GM18873 (cell line): ENCODE data around the gene LMNTD1.
"Not testable (repeated sequence)": the region's sequence is repeated elsewhere in the genome, so short reads cannot be mapped to it uniquely, and the experiment has no call there.

ENCODE experiments used
- ATAC-seq: cut with Tn5 transposase; IDR thresholded peaks from one replicate; pipeline ENCODE4 v1.9.1; 2021; ENCODE audit warnings: mild to moderate bottlenecking, moderate library complexity, moderate number of reproducible peaks; ENCODE audit not compliant: unreplicated experiment, low FRiP score

LMNTD1 gene, protein sequence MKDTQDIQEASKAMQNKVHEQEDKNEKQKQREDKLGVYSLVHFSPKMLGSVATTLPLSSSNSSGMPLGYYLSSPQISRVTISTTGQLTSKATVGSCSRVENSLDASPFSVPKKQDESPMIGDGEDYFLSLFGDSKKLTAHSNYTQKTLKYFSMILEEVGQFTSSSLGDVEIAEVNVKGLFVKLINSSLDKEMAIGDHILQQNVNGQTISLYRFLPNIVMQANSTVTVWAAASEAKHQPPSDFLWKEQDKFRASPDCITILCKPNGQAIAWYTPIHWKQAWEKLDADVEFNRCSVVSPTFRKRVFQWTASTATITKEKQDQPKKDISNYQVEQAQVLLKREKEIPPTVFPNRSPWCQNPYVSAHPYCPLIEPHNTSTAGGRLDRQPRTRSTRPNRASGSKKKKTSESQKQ

DNA sequence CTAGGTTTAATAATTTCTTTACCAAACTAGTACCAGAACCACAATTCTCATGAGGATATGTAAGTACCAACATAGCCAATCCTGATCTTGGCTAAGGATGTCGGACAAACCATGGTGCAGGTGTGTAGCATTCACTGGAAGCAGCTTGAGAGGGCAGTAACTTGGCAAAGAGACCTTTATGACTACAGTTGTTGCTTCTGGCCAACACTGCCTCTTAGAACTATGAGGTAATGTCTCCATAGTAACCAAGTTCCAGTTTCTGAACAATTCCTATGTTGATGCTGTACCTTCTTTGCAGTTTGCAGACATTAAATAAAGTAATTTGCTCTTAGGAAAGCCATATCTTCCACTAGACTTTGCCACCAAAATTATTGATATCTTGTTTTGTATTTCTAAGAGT lies at the start of gene LMNTD1:
Gene LMNTD1 (minus strand): TSS at position 186 of the 400 bp plus-strand sequence. CDS start 324 bp downstream, outside the sequence.
- no peak for ATAC-seq

DNA sequence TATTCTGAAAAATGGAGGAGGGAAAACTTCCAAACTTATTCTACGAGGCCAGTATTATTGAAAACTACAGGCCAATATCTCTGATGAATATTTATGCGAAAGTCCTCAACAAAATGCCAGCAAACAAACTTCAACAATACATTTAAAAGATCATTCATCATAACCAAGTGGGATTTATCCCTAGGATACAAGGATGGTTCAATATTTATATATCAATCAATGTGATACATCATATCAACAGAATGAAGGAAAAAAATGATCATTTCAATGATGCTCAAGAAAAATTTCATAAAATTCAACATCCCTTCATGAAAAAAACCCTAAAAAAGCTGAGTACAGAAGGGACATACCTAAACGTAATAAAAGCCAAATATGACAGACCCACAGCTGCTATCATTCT lies 45.9 kb upstream of the LMNTD1 start:
- ATAC-seq: no peak

DNA sequence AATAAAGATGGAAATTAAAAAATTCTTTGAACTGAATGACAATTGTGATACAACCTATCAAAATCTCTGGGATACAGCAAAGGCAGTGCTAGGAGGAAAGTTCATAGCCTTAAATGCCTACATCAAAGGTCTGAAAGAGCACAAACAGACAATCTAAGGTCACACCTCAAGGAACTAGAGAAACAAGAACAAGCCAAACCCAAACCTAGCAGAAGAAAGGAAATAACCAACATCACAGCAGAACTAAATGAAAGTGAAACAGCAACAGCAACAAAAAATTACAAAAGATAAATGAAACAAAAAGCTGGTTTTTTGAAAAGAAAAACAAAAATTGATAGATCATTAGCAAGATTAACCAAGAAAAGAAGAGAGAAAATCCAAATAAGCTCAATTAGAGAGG lies 42.4 kb upstream of the LMNTD1 start:
- ATAC-seq: not testable (repeated sequence)

DNA sequence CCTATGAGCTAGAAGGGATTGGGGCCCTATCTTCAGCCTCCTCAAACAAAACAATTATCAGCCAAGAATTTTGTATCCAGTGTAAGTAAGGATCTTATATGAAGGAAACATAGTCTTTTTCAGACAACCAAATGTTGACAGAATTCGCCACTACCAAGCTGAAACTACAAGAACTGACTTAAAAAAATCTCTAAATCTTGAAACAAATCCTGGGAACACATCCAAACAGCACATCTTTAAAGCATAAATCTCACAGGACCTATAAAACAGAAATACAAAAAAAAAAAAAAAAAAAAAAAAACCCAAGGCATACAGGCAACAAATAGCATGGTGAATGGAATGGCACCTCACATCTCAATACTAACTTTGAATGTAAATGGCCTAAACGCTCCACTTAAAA lies 41.3 kb upstream of the LMNTD1 start:
- ATAC-seq: no peak

DNA sequence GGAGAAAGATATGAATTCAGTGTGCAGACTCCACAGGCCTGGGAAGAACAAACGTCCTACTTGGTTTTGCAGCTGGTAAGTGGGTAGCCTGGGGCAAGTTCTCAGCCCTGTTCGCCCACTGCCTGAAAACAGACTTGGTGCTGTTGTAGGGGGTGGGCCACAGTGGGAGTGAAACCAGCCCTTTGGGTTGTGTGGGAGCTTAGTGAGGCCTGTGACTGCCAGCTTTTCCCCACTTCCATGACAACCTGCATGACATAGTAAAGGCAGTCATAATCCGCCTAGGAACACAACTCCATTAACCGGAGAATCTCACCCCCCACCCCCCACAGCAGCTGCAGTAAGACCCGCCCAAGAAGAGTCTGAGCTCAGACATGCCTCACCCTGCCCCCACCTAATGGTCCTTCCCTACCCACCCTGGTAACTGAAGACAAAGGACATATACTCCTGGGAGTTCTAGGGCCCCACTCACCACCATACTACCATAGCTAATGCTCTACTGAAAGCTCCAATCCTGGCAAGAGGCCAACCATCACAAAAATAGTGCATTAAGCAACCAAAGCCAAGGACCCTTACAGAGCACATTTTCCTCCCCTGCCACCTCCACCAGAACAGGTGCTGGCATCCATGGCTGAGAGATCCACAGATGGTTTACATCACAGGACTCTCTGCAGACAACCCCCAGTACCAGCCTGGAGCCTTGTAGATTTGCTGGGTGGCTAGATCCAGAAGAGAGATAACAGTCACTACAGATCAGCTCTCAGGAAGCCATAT lies 39.8 kb upstream of the LMNTD1 start:
- ATAC-seq: no peak

DNA sequence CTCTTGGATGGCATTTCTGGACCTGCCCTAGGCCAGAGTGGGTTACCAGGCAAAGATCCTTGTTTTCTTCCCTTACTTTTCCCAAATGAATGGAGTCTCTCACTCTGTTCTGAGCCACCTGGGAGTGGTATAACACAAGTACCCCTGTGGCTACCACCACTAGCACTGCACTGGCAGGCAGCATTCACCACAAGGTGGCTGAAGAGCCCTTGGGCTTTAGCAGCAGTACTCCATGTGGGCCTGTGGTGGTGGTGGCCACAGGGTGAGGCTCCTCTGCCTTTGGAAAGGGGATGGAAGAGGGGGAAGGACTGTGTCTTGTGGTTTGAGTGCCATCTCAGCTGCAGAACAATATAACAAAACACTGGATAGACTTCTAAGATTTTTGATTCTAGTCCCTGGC lies 38.1 kb upstream of the LMNTD1 start:
- ATAC-seq: no peak

DNA sequence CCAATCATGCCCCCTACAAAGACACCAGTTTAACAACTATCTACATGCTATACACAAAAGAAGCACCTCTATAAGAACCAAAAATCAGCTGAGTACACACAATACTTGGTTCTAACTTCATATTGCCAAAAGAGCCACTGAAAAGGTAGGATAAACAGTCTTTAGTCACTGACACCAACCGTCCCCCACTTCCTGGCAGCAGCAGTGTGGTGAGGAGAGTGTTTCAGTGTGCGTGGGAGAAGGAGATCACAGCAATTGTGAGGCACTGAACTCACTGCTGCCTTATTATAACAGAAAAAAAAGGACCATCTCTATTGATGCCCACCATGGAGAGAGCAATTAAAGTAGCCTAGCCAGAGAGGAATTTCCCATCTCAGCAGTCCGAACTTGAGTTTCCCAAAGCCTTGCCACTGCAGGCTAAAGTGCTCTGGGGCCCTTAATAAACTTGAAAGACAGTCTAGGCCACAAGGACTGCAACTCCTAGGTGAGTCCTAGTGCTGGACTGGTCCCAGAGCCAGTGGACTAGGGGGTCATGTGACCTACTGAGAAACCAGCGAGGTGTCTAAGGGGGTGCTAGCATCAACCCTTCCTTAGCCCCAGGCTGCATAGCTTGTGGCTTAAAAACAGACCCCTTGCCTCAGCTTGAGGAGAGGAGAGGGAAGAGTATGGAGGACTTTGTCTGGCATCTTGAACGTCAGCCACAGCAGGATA lies 37.1 kb upstream of the LMNTD1 start:
- no peak for ATAC-seq

DNA sequence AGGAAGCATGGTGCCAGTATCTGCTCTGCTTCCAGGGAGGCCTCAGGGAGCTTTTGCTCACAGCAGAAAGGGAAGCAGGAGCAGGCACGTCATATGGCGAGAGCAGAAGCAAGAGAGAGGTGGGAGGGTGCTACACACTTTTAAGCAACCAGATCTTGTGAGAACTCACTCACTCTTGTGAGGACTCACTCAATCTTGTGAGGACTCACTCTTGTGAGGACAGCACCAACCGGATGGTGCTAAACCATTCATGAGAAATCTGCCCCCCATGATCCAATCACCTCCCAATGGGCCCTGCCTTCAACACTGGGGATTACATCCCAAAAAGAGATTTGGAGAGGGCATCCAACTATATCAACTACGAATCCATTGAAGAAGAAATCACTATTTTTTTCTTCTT lies 34.3 kb upstream of the LMNTD1 start:
- no peak for ATAC-seq

DNA sequence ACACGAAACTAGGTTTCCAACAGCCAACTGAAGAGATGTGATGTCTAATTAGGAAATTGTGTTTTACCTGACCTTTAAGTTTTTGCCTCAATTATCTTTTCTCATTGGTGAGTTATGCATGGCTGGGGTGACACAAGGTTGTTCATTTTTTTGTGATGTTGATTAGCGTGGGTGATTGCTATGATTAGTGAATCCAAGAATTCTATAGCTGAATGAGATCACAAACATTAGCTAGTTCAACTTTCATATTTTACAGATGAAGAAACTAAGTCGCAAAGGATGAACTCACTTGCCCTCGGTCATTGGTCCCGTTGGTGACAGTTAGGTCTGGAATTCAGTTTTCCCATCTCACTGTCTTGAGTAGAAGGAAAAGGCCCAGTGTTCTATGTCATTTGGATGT lies 32.6 kb upstream of the LMNTD1 start:
- no peak for ATAC-seq

DNA sequence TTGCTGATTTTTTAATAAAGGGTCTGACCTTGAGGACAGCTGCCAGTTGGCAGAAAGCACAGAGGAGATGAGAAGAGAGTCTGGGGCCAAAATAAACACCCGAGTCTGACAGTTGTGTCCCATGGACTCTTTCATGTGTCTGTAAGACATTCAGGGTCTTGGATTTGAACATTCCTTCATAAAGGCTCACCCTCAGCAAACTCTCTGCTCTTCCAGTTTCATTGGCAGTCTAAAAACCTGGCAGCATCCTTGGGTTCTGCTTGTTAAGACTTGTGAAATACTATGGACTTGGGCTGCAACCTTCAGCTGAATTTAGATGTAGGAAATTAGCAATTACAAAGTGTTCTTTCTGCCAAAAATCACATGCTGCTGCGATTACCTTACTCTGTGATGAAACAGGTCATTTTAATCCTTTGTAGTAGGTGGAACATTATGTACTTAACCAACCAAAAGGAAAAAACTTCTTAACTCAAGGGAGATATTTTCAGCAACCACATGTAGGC lies 32.0 kb upstream of the LMNTD1 start:
- ATAC-seq: no peak

DNA sequence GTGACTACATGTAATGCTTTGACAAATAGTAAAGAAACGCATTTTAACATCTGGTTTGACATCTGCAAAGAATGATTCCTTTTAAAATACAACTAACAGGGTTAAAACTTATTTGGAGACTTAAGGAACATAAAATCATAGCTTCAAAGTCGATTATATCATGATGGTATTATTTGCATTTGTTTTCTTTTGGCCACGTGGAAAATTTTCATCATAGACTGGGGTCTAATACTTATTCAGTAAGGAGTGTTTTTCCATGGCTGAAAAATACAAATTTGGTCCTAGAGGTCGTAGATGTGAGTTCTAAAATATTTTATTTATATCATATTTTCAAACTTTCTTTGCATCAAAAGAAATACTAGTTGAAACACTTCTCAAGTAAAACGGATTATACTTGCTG lies 31.5 kb upstream of the LMNTD1 start:
- ATAC-seq: no peak

DNA sequence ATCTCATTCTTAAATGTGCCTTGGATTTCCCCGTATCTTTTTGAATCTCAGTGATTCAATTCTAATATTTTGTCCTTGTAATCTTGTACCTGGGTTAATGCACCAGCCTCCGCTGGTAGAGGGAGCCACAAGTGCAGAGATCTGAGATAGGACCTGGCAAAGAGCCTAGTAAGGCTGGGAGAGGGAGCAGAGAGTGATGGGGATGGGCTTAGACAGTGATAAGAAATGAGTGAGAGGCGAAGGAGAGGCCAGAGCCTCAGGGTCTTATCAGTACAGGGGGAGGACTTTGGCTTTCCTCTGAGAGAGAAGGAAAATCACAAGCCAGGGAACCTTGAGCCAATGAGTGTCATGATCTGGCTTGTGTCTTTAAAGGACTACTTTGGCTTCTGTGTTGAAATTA lies 30.5 kb upstream of the LMNTD1 start:
- no peak for ATAC-seq

DNA sequence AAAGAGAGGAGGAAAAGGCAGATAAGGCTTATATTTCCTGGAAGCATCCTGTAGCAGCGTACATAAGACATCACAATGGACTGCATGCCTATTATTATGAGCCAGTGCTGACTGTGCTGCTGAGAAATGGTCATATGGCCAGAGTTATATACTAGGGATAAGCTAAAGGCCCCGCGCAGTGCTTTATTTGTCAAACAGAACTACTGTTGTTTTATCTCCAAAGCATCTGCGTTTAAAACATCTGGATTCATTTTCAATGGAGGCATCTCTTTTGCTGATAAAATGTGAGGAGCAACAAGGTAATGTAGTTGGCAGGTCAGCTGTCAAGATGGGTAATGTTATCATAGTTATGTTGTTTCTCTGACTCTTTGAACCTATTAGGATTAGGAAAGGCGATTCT lies 28.0 kb upstream of the LMNTD1 start:
- ATAC-seq: no peak

DNA sequence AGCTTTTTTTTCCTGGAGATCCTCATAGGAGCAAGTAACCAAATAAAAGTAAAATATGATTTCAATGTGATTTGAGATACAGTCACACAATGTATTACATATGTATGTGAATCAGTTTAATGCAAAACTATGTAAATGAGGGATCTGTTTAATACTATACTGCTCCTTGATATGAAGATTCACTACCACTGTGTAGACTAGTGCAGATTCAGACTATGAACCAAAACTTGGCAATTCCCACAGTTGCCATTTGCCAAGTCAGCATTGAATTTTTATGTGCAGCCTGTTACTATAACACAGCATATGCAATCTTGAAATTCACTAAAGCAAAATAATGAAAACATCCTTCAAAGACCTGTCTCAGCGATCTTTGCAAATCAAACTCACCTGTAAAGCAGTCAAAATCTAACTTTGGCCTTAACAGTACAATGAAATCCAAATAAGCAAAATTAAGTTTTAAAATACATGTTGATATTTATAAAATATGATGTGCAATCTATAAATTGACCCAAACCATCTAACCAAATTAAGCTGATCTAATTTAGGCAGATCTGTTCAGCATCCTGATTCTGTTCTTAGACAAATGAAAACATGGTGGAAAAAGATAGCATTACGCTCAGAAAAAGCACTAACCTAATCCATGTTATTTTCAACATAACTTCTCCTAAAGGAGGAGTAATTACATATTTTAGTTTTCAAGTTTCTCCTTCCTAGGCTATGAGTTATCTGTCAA lies 25.5 kb upstream of the LMNTD1 start:
- no peak for ATAC-seq

DNA sequence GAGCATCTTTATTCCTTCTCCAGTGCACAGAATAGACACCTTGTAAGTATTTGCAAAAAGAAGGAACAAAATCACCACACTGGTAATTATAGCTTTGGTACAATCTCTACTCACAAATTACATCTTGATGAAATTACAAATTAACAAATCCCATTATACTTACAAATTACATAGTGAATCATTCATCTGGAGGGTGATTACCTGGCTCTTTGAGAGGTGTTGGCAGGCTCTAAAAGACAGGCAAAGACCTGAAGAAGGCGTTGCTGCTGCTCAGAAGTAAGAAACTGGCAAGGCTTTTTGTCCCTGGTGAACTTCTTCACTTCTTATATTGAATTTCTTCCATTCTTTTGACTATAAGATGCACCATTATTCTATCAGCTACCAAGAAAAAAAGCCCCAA lies 21.7 kb upstream of the LMNTD1 start:
- ATAC-seq: no peak

DNA sequence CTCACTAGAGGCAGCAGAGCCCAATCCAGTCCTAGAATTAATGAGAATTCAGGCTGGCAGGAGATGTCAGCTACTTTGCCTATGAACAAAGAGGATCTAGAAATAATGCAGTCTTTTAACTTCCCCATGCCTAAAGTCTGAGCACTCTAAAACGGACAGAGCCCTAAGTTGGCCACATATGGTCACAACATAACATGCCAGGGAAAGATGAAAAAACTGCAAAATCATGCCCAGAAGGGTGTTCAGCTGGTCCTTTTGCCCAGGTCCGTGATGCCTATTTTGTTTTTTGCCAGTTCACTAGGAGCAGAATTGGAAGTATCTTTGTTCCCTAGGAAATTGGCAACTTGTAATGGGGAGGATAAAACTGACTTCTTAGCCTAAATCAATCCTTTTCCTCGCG lies 20.3 kb upstream of the LMNTD1 start:
- ATAC-seq: no peak

DNA sequence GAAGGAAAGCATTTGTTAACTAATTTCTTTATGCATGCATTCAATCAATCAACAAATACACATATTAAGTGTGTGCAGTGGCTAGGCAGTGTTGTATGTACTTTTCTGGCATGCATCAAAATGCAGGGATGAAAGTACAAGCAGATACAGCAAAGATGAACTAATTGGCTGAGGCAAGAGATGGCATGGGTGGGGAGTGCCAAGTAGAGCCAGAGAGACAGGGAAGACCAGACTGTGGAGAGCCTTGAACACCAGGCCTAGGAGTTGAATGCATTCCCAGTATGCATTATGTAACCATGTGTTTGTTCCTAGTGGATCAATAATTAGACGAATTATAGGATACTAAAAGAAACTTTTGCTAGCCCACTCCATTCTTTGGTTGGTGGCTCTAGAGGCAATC lies 17.3 kb upstream of the LMNTD1 start:
- no peak for ATAC-seq

DNA sequence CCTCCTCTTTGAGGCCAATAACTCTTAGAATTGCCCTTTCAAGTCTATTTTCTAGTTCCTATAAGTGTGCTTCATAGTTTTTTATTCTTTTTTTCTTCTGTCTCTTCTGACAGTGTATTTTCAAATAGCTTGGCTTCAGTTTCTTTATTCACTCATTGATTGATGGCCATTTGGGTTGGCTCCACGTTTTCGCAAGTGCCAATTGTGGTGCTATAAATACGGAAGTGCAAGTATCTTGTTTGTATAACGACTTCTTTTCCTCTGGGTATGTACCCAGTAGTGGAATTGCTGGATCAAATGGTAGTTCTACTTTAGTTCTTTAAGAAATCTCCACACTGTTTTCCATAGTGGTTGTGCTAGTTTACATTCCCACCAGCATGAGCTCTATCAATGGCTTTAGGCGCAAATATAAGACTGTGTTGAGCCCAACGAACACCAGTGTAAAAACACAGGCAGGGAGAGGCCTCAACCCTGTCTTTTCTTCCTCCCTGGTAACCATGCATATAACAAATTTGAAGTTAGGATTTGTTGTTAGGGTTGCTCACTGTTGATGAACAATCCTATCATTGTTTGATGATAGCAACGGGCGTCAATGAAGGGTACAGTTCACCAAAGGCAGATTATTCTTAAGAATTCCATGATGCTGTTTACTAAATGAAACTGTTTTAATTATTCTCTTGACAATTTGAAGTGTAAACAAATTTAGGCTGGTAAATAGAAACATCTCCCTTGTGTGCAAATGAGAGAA lies 13.3 kb upstream of the LMNTD1 start:
- no peak for ATAC-seq

DNA sequence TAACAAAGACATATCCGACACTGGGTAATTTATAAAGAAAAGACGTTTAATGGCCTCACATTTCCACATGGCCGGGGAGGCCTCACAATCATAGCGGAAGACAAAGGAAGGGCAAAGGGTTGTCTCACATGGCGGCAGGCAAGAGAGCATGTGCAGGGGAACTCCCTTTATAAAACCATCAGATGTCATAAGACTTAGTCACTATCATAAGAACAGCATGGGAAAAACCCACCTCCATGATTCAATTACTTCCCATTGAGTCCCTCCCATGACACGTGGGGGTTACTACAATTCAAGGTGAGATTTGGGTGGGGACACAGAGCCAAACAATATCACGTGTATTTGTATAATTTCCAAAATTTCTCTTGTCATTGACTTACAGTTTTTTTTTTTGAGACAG lies 5.5 kb upstream of the LMNTD1 start:
- no peak for ATAC-seq
